ENCODE data around the gene SCAMP5.

SCAMP5 gene

GRCh38 chr15:74988007-74988800, 7.2 kb upstream of the SCAMP5 start:
- in situ Hi-C loops (cut with HindIII; ENCODE audit: low sequenced_read_pairs) = no loop called here

GRCh38 chr15:74989527-74989926, 5.8 kb upstream of the SCAMP5 start:
- DNase-seq (ENCODE audit: low read depth, low spot score) = no peak
- in situ Hi-C loops (cut with HindIII; ENCODE audit: low sequenced_read_pairs) = no loop called here
- no peak overlapping the region for H3K4me3 ChIP-seq (ENCODE audit: low read depth, low read length)
- TF ChIP-seq CTCF (IDR thresholded peaks at IDR 0.05; ENCODE audit: low read depth, low read length) = no peak

More at GRCh38 chr15:74988007-74988800, 7.2 kb upstream of the SCAMP5 start:
- no peak overlapping the region for H3K4me3 ChIP-seq (ENCODE audit: low read depth, low read length)
- peak; percentile 43 for TF ChIP-seq CTCF (IDR thresholded peaks at IDR 0.05; ENCODE audit: low read depth, low read length)
- DNase-seq (ENCODE audit: low read depth, low spot score) = peak; percentile 6

GRCh38 chr15:74992619-74993018, 2.7 kb upstream of the SCAMP5 start:
- DNase-seq (ENCODE audit: low read depth, low spot score) = no peak
- no peak for TF ChIP-seq CTCF (IDR thresholded peaks at IDR 0.05; ENCODE audit: low read depth, low read length)
- in situ Hi-C loops (cut with HindIII; ENCODE audit: low sequenced_read_pairs) = no loop called here
- H3K4me3 ChIP-seq (ENCODE audit: low read depth, low read length) = no peak overlapping the region

- in situ Hi-C loops (cut with HindIII; ENCODE audit: low sequenced_read_pairs) = no loop called here
- TF ChIP-seq CTCF (IDR thresholded peaks at IDR 0.05; ENCODE audit: low read depth, low read length) = no peak
- H3K4me3 ChIP-seq (ENCODE audit: low read depth, low read length) = no peak overlapping the region
- DNase-seq (ENCODE audit: low read depth, low spot score) = no peak
These were observed 1.1 kb upstream of the SCAMP5 start for GRCh38 chr15:74994236-74994635.

- no peak for TF ChIP-seq CTCF (IDR thresholded peaks at IDR 0.05; ENCODE audit: low read depth, low read length)
- in situ Hi-C loops (cut with HindIII; ENCODE audit: low sequenced_read_pairs) = no loop called here
- no peak for DNase-seq (ENCODE audit: low read depth, low spot score)
- H3K4me3 ChIP-seq (ENCODE audit: low read depth, low read length) = no peak overlapping the region
These were observed 678 bp upstream of the SCAMP5 start for GRCh38 chr15:74994685-74995084.

- TF ChIP-seq CTCF (IDR thresholded peaks at IDR 0.05; ENCODE audit: low read depth, low read length) = no peak
- DNase-seq (ENCODE audit: low read depth, low spot score) = no peak
- H3K4me3 ChIP-seq (ENCODE audit: low read depth, low read length) = peak overlapping the region; percentile 61
- in situ Hi-C loops (cut with HindIII; ENCODE audit: low sequenced_read_pairs) = no loop called here
These were observed 709 bp downstream of the SCAMP5 start for GRCh38 chr15:74995779-74996765.
